ENCODE measurements around the gene IFT25.

The IFT25 gene

DNA sequence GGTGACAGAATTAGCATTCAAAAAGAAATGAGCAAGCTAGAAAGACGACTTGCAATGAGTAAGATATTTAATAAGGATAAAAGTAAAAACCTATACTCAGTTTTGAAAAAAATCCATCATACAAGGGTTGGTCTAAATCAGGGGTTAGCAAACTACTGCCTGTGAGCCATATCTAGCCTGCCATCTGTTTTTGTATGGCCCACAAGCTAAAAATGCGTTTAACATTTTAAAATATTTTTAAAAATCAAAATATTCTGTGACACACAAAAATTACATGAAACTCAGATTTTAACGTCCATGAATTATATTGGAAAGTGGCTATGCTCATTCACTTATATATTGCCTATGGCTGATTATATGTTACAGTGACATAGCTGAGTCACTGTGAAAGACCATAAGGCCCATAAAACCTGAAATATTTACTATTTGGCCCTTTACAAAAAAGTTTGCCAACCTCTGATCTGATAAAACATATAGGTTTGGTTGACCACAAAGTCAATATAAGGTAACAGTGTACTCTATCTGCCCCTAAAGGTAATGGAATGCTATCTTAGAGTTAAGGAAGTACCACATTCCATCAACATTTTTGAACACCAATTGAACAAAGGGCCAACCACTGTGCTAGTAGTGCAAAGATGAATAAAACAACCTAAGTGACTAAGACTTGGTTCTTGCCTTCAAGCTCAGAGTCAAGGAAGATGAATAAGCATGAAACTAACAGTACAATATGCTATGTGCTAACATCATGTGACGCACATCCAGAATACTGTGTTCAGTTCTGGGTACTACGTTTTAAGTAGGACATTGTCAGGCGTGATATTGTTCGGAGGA lies 3.2 kb downstream of the IFT25 start:
- no peak for DNase-seq
- Mint-ChIP-seq H3K27ac (no peak overlapping the region), H3K27me3 (ENCODE audit: low read depth, poor library complexity) (peaks cover 1% of the 10 kb centered on the region), H3K4me1 (peaks cover 36% of the 10 kb centered on the region), H3K36me3 (ENCODE audit: low read depth) (peaks cover 49% of the 10 kb centered on the region), H3K4me3 (no peak overlapping the region), H3K9me3 (peaks cover 16% of the 10 kb centered on the region)
- TF ChIP-seq, protein P1, sequence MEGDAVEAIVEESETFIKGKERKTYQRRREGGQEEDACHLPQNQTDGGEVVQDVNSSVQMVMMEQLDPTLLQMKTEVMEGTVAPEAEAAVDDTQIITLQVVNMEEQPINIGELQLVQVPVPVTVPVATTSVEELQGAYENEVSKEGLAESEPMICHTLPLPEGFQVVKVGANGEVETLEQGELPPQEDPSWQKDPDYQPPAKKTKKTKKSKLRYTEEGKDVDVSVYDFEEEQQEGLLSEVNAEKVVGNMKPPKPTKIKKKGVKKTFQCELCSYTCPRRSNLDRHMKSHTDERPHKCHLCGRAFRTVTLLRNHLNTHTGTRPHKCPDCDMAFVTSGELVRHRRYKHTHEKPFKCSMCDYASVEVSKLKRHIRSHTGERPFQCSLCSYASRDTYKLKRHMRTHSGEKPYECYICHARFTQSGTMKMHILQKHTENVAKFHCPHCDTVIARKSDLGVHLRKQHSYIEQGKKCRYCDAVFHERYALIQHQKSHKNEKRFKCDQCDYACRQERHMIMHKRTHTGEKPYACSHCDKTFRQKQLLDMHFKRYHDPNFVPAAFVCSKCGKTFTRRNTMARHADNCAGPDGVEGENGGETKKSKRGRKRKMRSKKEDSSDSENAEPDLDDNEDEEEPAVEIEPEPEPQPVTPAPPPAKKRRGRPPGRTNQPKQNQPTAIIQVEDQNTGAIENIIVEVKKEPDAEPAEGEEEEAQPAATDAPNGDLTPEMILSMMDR (IDR thresholded peaks at IDR 0.05): no peak

DNA sequence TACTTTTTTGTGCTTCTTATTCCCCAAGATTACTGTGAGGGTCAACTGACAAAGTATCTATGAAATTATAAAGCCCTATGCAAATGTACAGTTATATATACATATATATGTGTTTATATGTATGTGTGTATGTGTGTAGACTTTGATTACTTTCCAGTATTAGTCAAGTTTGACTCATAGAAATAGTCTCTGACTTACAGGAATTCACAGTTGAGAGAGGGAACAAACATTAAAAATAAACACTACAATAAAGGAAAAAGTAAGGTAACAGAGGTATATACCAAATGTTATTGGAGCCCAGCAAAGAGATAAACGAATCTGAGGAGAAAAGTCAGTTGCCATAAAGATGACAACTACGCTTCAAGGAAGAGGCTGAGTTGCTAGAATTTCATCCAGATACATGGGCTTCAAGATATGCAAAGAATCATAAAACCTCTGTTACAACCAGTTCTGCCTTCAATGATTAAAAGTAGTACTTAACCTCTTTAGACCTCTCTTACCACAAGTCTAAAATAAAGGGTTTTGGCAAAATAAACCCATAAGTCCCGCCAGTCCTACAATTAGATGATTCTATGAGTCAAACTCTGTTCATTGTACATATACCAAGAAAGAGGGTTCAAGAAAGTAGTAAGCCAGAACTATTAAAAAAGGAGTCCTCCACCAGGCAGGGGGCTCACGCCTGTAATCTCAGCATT lies 7.2 kb downstream of the IFT25 start:
- peaks cover 76% of the 10 kb centered on the region for H3K36me3 Mint-ChIP-seq (ENCODE audit: low read depth)
- peaks cover 3% of the 10 kb centered on the region for H3K27me3 Mint-ChIP-seq (ENCODE audit: low read depth, poor library complexity)
- peaks cover 48% of the 10 kb centered on the region for H3K9me3 Mint-ChIP-seq
- H3K27ac Mint-ChIP-seq: no peak overlapping the region
- TF ChIP-seq, protein P1 (IDR thresholded peaks at IDR 0.05): no peak
- no peak for DNase-seq
- peaks cover 11% of the 10 kb centered on the region for H3K4me1 Mint-ChIP-seq
- no peak overlapping the region for H3K4me3 Mint-ChIP-seq

DNA sequence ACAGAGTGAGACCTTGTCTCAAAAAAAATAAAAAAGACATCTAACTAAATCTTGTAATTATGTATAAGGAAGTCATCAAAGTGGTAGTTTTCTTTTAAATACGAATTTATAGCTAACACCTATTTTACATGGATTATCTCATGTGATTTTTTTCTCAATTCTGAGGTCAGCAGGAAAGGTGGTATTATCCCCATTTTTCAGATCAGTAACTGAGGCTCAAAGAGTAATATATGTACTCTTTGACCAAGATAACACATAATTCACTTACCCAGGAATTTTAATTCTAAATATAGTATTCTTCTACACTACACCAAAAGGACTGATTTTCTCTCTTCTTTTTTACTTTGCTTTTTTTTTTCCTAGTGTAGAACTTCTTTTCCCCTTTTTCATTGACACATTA lies 9.1 kb downstream of the IFT25 start:
- H3K9me3 Mint-ChIP-seq: peaks cover 65% of the 10 kb centered on the region
- peaks cover 85% of the 10 kb centered on the region for H3K36me3 Mint-ChIP-seq (ENCODE audit: low read depth)
- H3K4me1 Mint-ChIP-seq: peaks cover 4% of the 10 kb centered on the region
- H3K27ac Mint-ChIP-seq: no peak overlapping the region
- TF ChIP-seq, protein P1 (IDR thresholded peaks at IDR 0.05): no peak
- DNase-seq: no peak
- H3K27me3 Mint-ChIP-seq (ENCODE audit: low read depth, poor library complexity): peaks cover 6% of the 10 kb centered on the region
- H3K4me3 Mint-ChIP-seq: no peak overlapping the region

DNA sequence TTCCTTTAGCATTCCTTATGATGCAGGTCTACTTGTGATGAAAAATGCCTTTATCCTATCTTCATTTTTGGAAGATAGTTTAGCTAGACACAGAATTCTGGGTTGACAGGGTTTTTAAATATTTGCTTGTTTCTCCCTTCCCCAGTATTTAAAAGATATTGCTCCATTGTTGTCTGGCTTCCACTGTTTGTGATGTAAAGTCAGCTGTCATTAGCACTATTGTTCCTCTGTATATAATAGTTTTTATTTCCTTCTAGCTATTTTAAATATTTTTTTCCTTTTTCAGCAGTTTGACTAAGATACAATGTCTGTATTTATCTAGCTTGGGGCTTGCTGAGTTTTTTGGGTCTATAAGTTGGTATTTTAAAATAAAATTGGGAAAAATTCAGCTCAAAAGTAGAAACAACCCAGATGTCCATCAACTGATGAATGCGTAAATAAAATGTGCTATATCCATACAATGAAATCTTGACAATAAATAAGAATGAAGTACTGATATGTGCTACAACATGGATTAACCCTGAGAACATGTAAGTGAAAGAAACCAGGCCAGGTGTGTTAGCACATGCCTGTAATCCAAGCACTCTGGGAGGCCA lies 11.2 kb downstream of the IFT25 start:
- peaks cover 94% of the 10 kb centered on the region for H3K36me3 Mint-ChIP-seq (ENCODE audit: low read depth)

DNA sequence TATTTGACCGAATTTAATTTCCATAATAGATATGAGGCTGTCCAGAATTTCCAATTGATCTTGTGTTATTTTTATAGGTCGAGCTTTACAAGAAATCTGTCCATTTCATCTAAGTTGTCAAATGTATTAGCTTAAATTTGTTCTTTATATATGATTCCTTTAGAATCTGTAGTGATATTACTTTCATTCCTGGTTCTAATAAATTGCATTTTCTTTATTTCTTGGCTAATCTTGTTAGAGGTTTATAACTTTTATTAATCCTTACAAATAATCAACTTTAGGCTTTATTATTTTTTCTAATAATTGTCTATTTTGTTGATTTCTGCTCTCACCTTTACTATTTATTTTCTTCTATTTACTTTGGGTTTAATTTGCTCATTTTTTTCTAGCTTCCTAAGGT lies 14.0 kb downstream of the IFT25 start:
- H3K27ac Mint-ChIP-seq: no peak overlapping the region

More for the DNA sequence above, 11.2 kb downstream of the IFT25 start:
- no peak for DNase-seq
- TF ChIP-seq, protein P1 (IDR thresholded peaks at IDR 0.05): no peak
- Mint-ChIP-seq H3K27ac (no peak overlapping the region), H3K4me3 (no peak overlapping the region), H3K9me3 (peaks cover 55% of the 10 kb centered on the region), H3K27me3 (ENCODE audit: low read depth, poor library complexity) (peaks cover 6% of the 10 kb centered on the region), H3K4me1 (no peaks in the 10 kb centered on the region)

More for the DNA sequence above, 14.0 kb downstream of the IFT25 start:
- H3K4me1 Mint-ChIP-seq: no peaks in the 10 kb centered on the region
- TF ChIP-seq, protein P1 (IDR thresholded peaks at IDR 0.05): no peak
- H3K4me3 Mint-ChIP-seq: no peak overlapping the region
- H3K36me3 Mint-ChIP-seq (ENCODE audit: low read depth): peaks cover 88% of the 10 kb centered on the region
- H3K27me3 Mint-ChIP-seq (ENCODE audit: low read depth, poor library complexity): peaks cover 3% of the 10 kb centered on the region
- no peak for DNase-seq
- peaks cover 44% of the 10 kb centered on the region for H3K9me3 Mint-ChIP-seq
